HepG2 (cell line): Measurements from ENCODE around the gene TAOK3.

Experiments
- BCL6 ChIP-seq: IDR thresholded peaks from 2 replicates; pipeline ENCODE4 v1.6.1; 2016; ENCODE audit warnings: missing genetic modification reagents, missing compliant biosample characterization
- CREB1 ChIP-seq, 2 experiments: fragments of 450-650 bp in 1 of 2; IDR thresholded peaks; 2 replicates each; pipeline ENCODE4 v1.6.1; 2016 to 2017; ENCODE audit warnings: control low read depth in 1 of 2, mild to moderate bottlenecking in 1 of 2, missing compliant biosample characterization in 1 of 2, missing genetic modification characterization in 1 of 2
- KLF9 ChIP-seq: IDR thresholded peaks from 2 replicates; pipeline ENCODE4 v1.6.1; 2016; ENCODE audit warnings: low read depth
- MEF2D ChIP-seq: sonication (generic); formaldehyde crosslinking; IDR thresholded peaks from 2 replicates; pipeline ENCODE4 v1.5.1; 2020; ENCODE audit warnings: mild to moderate bottlenecking, missing genetic modification reagents
- MTF1 ChIP-seq: sonication (generic); formaldehyde crosslinking; IDR thresholded peaks from 2 replicates; pipeline ENCODE4 v1.5.0; 2020; ENCODE audit warnings: missing genetic modification reagents
- TOE1 ChIP-seq: sonication (generic); formaldehyde crosslinking; IDR thresholded peaks from 2 replicates; pipeline ENCODE4 v1.4.0; 2020; ENCODE audit warnings: mild to moderate bottlenecking, missing genetic modification reagents
- UBTF ChIP-seq: sonication (generic); formaldehyde crosslinking; IDR thresholded peaks from 2 replicates; pipeline ENCODE4 v1.4.0; 2020; ENCODE audit warnings: mild to moderate bottlenecking, missing genetic modification reagents
- ZMAT5 ChIP-seq: sonication (generic); formaldehyde crosslinking; IDR thresholded peaks from 2 replicates; pipeline ENCODE4 v1.5.0; 2020; ENCODE audit warnings: mild to moderate bottlenecking, low read depth, missing genetic modification reagents, borderline replicate concordance
- ZNF264 ChIP-seq: sonication (generic); formaldehyde crosslinking; IDR thresholded peaks from 2 replicates; pipeline ENCODE4 v1.4.0; 2020; ENCODE audit warnings: missing genetic modification reagents
- ZNF496 ChIP-seq: sonication (generic); formaldehyde crosslinking; IDR thresholded peaks from 2 replicates; pipeline ENCODE4 v1.8.1; 2023; ENCODE audit warnings: mild to moderate bottlenecking, moderate library complexity, missing genetic modification reagents; ENCODE audit not compliant: insufficient replicate concordance

DNA sequence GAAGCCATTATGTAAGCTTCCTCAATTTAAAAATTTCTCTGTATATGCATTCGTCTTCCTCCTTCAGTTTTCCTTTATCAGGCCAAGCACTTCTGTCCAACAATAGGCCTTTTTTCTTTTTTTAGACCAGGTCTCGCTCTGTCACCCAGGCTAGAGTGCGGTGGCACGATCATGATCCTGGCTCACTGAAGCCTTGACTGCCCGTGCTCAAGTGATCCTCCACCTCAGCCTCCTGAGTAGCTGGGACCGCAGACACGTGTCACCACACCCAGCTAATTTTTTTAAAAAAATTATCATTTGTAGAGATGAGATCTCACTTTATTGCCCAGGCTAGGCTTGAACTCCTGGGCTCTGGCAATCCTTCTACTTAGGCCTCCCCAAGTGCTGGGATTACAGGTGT lies 25.8 kb downstream of the TAOK3 start:
- TF ChIP-seq ZNF264 (CRISPR knock-in tag) (no peak), ZMAT5 (CRISPR knock-in tag) (no peak), BCL6 (CRISPR knock-in tag) (no peak), MTF1 (CRISPR knock-in tag) (no peak), CREB1 (IDR thresholded peaks at IDR 0.05) (no peak), CREB1 (CRISPR knock-in tag; IDR thresholded peaks at IDR 0.05) (no peak), TOE1 (CRISPR knock-in tag) (no peak), KLF9 (CRISPR knock-in tag) (no peak), UBTF (no peak), ZNF496 (CRISPR knock-in tag) (no peak), MEF2D (CRISPR knock-in tag) (no peak)
